ENCODE data around the gene RB1. TPM values are rescaled to one million over a fixed set of nuclear protein-coding genes. Genes with fewer than 3 reads are reported as not detected.

The RB1 gene
- polyA plus RNA-seq, 3 donors from 2014 or later = 14.4 to 30.2 (median 17.0) TPM

GRCh38 chr13:48273346-48273745 is 30.2 kb upstream of the RB1 start:
- no peak for DNase-seq
- H3K4me1 Mint-ChIP-seq = peaks cover 0 to 2% of the 10 kb centered on the region in 2 donors
- no peak overlapping the region for H3K27ac Mint-ChIP-seq
- H3K27me3 Mint-ChIP-seq (ENCODE audit: low read depth in 3 of 3) = peaks cover 0 to 1% (median 0%) of the 10 kb centered on the region in 3 donors
- peaks cover 0 to 4% (median 0%) of the 10 kb centered on the region in 3 donors for H3K36me3 Mint-ChIP-seq
- no peak overlapping the region for H3K4me3 Mint-ChIP-seq
- H3K9me3 Mint-ChIP-seq = no peaks in the 10 kb centered on the region

GRCh38 chr13:48275507-48275906 is 28.0 kb upstream of the RB1 start:
- Mint-ChIP-seq H3K27ac (no peak overlapping the region), H3K27me3 (ENCODE audit: low read depth in 3 of 3) (peaks cover 0 to 1% (median 0%) of the 10 kb centered on the region in 3 donors), H3K36me3 (no peaks in the 10 kb centered on the region), H3K4me3 (no peak overlapping the region), H3K9me3 (no peaks in the 10 kb centered on the region), H3K4me1 (no peaks in the 10 kb centered on the region)
- DNase-seq = no peak

GRCh38 chr13:48278806-48279205 is 24.7 kb upstream of the RB1 start:
- Mint-ChIP-seq H3K27me3 (ENCODE audit: low read depth in 3 of 3) (peaks cover 0 to 1% (median 0%) of the 10 kb centered on the region in 3 donors), H3K9me3 (no peaks in the 10 kb centered on the region), H3K4me3 (no peak overlapping the region), H3K4me1 (no peaks in the 10 kb centered on the region), H3K27ac (no peak overlapping the region), H3K36me3 (no peaks in the 10 kb centered on the region)
- no peak for DNase-seq

- H3K27me3 Mint-ChIP-seq (ENCODE audit: low read depth in 3 of 3) = peaks cover 0 to 2% (median 0%) of the 10 kb centered on the region in 3 donors
- H3K4me3 Mint-ChIP-seq = no peak overlapping the region
- no peak for DNase-seq
- no peak overlapping the region for H3K27ac Mint-ChIP-seq
- H3K36me3 Mint-ChIP-seq = no peaks in the 10 kb centered on the region
- peaks cover 0 to 2% of the 10 kb centered on the region in 2 donors for H3K4me1 Mint-ChIP-seq
- H3K9me3 Mint-ChIP-seq = no peaks in the 10 kb centered on the region
Observed at GRCh38 chr13:48281556-48281955, 22.0 kb upstream of the RB1 start.

- Mint-ChIP-seq H3K4me3 (no peak overlapping the region), H3K27ac (no peak overlapping the region), H3K27me3 (ENCODE audit: low read depth in 3 of 3) (peaks cover 4 to 6% (median 4%) of the 10 kb centered on the region in 3 donors), H3K4me1 (no peaks in the 10 kb centered on the region), H3K36me3 (no peaks in the 10 kb centered on the region), H3K9me3 (no peaks in the 10 kb centered on the region)
- DNase-seq = no peak
Observed at GRCh38 chr13:48291730-48292129, 11.8 kb upstream of the RB1 start.

GRCh38 chr13:48292650-48293049 is 10.9 kb upstream of the RB1 start:
- Mint-ChIP-seq H3K4me3 (no peak overlapping the region), H3K9me3 (no peaks in the 10 kb centered on the region), H3K27ac (no peak overlapping the region), H3K36me3 (no peaks in the 10 kb centered on the region), H3K4me1 (no peaks in the 10 kb centered on the region), H3K27me3 (ENCODE audit: low read depth in 3 of 3) (peaks cover 4 to 5% (median 5%) of the 10 kb centered on the region in 3 donors)
- no peak for DNase-seq

GRCh38 chr13:48294653-48295052 is 8.9 kb upstream of the RB1 start:
- H3K4me3 Mint-ChIP-seq = no peak overlapping the region
- H3K36me3 Mint-ChIP-seq = no peaks in the 10 kb centered on the region
- no peaks in the 10 kb centered on the region for H3K9me3 Mint-ChIP-seq
- peaks cover 2 to 4% (median 3%) of the 10 kb centered on the region in 3 donors for H3K27me3 Mint-ChIP-seq (ENCODE audit: low read depth in 3 of 3)
- no peaks in the 10 kb centered on the region for H3K4me1 Mint-ChIP-seq
- H3K27ac Mint-ChIP-seq = no peak overlapping the region
- DNase-seq = no peak

GRCh38 chr13:48295271-48295670 is 8.3 kb upstream of the RB1 start:
- no peaks in the 10 kb centered on the region for H3K9me3 Mint-ChIP-seq
- peaks cover 2 to 4% (median 3%) of the 10 kb centered on the region in 3 donors for H3K27me3 Mint-ChIP-seq (ENCODE audit: low read depth in 3 of 3)
- DNase-seq = no peak
- no peak overlapping the region for H3K4me3 Mint-ChIP-seq
- no peaks in the 10 kb centered on the region for H3K36me3 Mint-ChIP-seq
- H3K4me1 Mint-ChIP-seq = no peaks in the 10 kb centered on the region
- H3K27ac Mint-ChIP-seq = no peak overlapping the region

GRCh38 chr13:48296528-48296927 is 7.0 kb upstream of the RB1 start:
- Mint-ChIP-seq H3K4me3 (no peak overlapping the region), H3K27ac (no peak overlapping the region)

GRCh38 chr13:48297131-48297786 is 6.3 kb upstream of the RB1 start:
- H3K27me3 Mint-ChIP-seq (ENCODE audit: low read depth in 3 of 3) = peaks cover 2 to 4% (median 3%) of the 10 kb centered on the region in 3 donors
- no peak overlapping the region for H3K4me3 Mint-ChIP-seq
- no peak overlapping the region for H3K27ac Mint-ChIP-seq

More at GRCh38 chr13:48296528-48296927, 7.0 kb upstream of the RB1 start:
- no peak for DNase-seq
- Mint-ChIP-seq H3K36me3 (no peaks in the 10 kb centered on the region), H3K27me3 (ENCODE audit: low read depth in 3 of 3) (peaks cover 2 to 4% (median 3%) of the 10 kb centered on the region in 3 donors), H3K9me3 (no peaks in the 10 kb centered on the region), H3K4me1 (no peaks in the 10 kb centered on the region)

GRCh38 chr13:48299591-48299990 is 4.0 kb upstream of the RB1 start:
- Mint-ChIP-seq H3K4me3 (no peak overlapping the region), H3K27ac (no peak overlapping the region), H3K4me1 (peaks cover 12 to 18% of the 10 kb centered on the region in 2 donors), H3K27me3 (ENCODE audit: low read depth in 3 of 3) (peaks cover 10 to 21% (median 11%) of the 10 kb centered on the region in 3 donors), H3K36me3 (no peaks in the 10 kb centered on the region), H3K9me3 (no peaks in the 10 kb centered on the region)
- DNase-seq = no peak

More at GRCh38 chr13:48297131-48297786, 6.3 kb upstream of the RB1 start:
- no peak for DNase-seq
- Mint-ChIP-seq H3K4me1 (peaks cover 0 to 3% of the 10 kb centered on the region in 2 donors), H3K36me3 (no peaks in the 10 kb centered on the region), H3K9me3 (no peaks in the 10 kb centered on the region)

GRCh38 chr13:48302871-48303358 is 636 bp upstream of the RB1 start:
- Mint-ChIP-seq H3K36me3 (peaks cover 3 to 5% (median 4%) of the 10 kb centered on the region in 3 donors), H3K27ac (peak overlapping the region; percentile 98 to 99 (median 99)), H3K4me3 (peak overlapping the region; percentile 93 to 98 (median 95)), H3K9me3 (no peaks in the 10 kb centered on the region), H3K4me1 (peaks cover 29 to 47% of the 10 kb centered on the region in 2 donors), H3K27me3 (ENCODE audit: low read depth in 3 of 3) (peaks cover 8 to 18% (median 14%) of the 10 kb centered on the region in 3 donors)
- DNase-seq = no peak

- Mint-ChIP-seq H3K4me3 (peak overlapping the region; percentile 93 to 98 (median 95)), H3K9me3 (no peaks in the 10 kb centered on the region), H3K36me3 (peaks cover 3 to 8% (median 4%) of the 10 kb centered on the region in 3 donors), H3K4me1 (peaks cover 29 to 57% of the 10 kb centered on the region in 2 donors), H3K27me3 (ENCODE audit: low read depth in 3 of 3) (peaks cover 8 to 18% (median 14%) of the 10 kb centered on the region in 3 donors), H3K27ac (peak overlapping the region; percentile 96 to 98 (median 98))
- DNase-seq = peak; percentile 35 to 39 (median 39)
Observed at GRCh38 chr13:48304143-48304876, 759 bp downstream of the RB1 start.

GRCh38 chr13:48311223-48311622 is 7.7 kb downstream of the RB1 start:
- DNase-seq = no peak
- H3K4me1 Mint-ChIP-seq = peaks cover 18 to 71% of the 10 kb centered on the region in 2 donors
- H3K27ac Mint-ChIP-seq = no peak overlapping the region
- H3K36me3 Mint-ChIP-seq = peaks cover 3 to 8% (median 4%) of the 10 kb centered on the region in 3 donors
- peaks cover 0 to 3% (median 0%) of the 10 kb centered on the region in 3 donors for H3K27me3 Mint-ChIP-seq (ENCODE audit: low read depth in 3 of 3)
- H3K9me3 Mint-ChIP-seq = no peaks in the 10 kb centered on the region
- H3K4me3 Mint-ChIP-seq = no peak overlapping the region

Data from immature natural killer cell (primary cell).